Keratinocyte (primary cell): Measurements from ENCODE around the gene PTAR1. TPM values are rescaled to one million over a fixed set of nuclear protein-coding genes. Genes with fewer than 3 reads are reported as not detected.

ENCODE experiments used
- DNase-seq: peaks from one replicate; pipeline ENCODE4 v3.0.0-alpha.2; 2011; ENCODE audit warnings: low read depth, missing footprints, low spot score
- FAIRE-seq: peaks from 2 replicates; lab custom pipeline; 2011; peaks lifted over from hg19 to GRCh38; lab: Jason Lieb, UNC
- H2AFZ ChIP-seq: 2 replicates; pipeline ENCODE4 v1.6.0; 2012; ENCODE audit warnings: low read length, control low read depth, inconsistent platforms; ENCODE audit not compliant: control insufficient read depth
- H3K27ac ChIP-seq: 2 replicates; pipeline ENCODE4 v1.5.1; 2011; ENCODE audit warnings: low read length; ENCODE audit not compliant: control insufficient read depth, insufficient read depth
- H3K27me3 ChIP-seq: 3 replicates; pipeline ENCODE4 v1.6.0; 2011; ENCODE audit warnings: low read length; ENCODE audit not compliant: control insufficient read depth, insufficient read depth; ENCODE audit errors: extremely low read depth
- H3K36me3 ChIP-seq, 2 experiments: 2 replicates in 1 of 2; 3 replicates in 1 of 2; pipeline ENCODE4 v1.5.1; 2011; ENCODE audit warnings: low read length in 2 of 2, mild to moderate bottlenecking in 1 of 2; ENCODE audit not compliant: control insufficient read depth in 2 of 2, insufficient read depth in 2 of 2; ENCODE audit errors: extremely low read depth in 1 of 2
- H3K4me1 ChIP-seq: 3 replicates; pipeline ENCODE4 v1.5.1; 2011; ENCODE audit warnings: low read length; ENCODE audit not compliant: control insufficient read depth, insufficient read depth; ENCODE audit errors: extremely low read depth
- H3K4me2 ChIP-seq: 3 replicates; pipeline ENCODE4 v1.6.0; 2011; ENCODE audit warnings: low read depth, low read length; ENCODE audit not compliant: control insufficient read depth, insufficient read depth; ENCODE audit errors: extremely low read depth
- H3K4me3 ChIP-seq, 3 experiments: fragments of 200-600 bp in 1 of 3; sonication (generic) in 1 of 3; 2 replicates in 2 of 3; 3 replicates in 1 of 3; pipeline ENCODE4 v1.5.1; 2011 to 2016; ENCODE audit warnings: low read length in 3 of 3, mild to moderate bottlenecking in 3 of 3, control low read depth in 2 of 3, inconsistent platforms in 1 of 3, low read depth in 1 of 3, mixed read lengths in 1 of 3, mixed run types in 1 of 3, moderate library complexity in 1 of 3; ENCODE audit not compliant: control insufficient read depth in 2 of 3, insufficient read depth in 2 of 3; ENCODE audit errors: extremely low read depth in 1 of 3
- H3K79me2 ChIP-seq: 2 replicates; pipeline ENCODE4 v1.6.0; 2012; ENCODE audit warnings: low read length; ENCODE audit not compliant: control insufficient read depth, insufficient read depth
- H3K9ac ChIP-seq: 3 replicates; pipeline ENCODE4 v1.6.0; 2011; ENCODE audit warnings: low read length; ENCODE audit not compliant: control insufficient read depth, insufficient read depth; ENCODE audit errors: extremely low read depth
- H3K9me1 ChIP-seq: 3 replicates; pipeline ENCODE4 v1.6.0; 2011; ENCODE audit warnings: low read length; ENCODE audit not compliant: control insufficient read depth, insufficient read depth; ENCODE audit errors: extremely low read depth
- H3K9me3 ChIP-seq: 2 replicates; pipeline ENCODE4 v1.5.1; 2012; ENCODE audit warnings: low read depth, low read length; ENCODE audit not compliant: control insufficient read depth
- H4K20me1 ChIP-seq: 3 replicates; pipeline ENCODE4 v1.6.0; 2011; ENCODE audit warnings: low read length; ENCODE audit not compliant: control insufficient read depth, insufficient read depth; ENCODE audit errors: extremely low read depth
- EZH2 ChIP-seq: IDR thresholded peaks from one replicate; pipeline ENCODE4 v1.6.1; 2012; ENCODE audit warnings: inconsistent platforms, mild to moderate bottlenecking, low read length, moderate library complexity
- dilution Hi-C: fragments of 300-500 bp; cut with MboI; formaldehyde crosslinking; loops from one replicate; pipeline ENCODE4 v1.7.0; 2020; ENCODE audit warnings: low sequenced_read_pairs; ENCODE audit not compliant: extremely low pct_ligation_motif_present
- polyA plus RNA-seq, 5 experiments: library from polyadenylated mRNA; depleted of rRNA in 3 of 5; stranded (reverse) in 3 of 5; stranded (forward) in 1 of 5; unstranded in 1 of 5; fragments of >200 nt; gene quantifications; 1 replicate in 1 of 5; 2 replicates in 3 of 5; 3 replicates in 1 of 5; pipeline versions ENCODE4 v1.2.1 to v1.2.3, GENCODE V29; 2011 to 2012; ENCODE audit warnings: missing spikeins in 2 of 5, low read depth in 1 of 5, low replicate concordance in 1 of 5
- TF ChIP-seq, protein P1 (sequence below), 3 experiments: IDR thresholded peaks in 1 of 3; conservative IDR thresholded peaks in 1 of 3; optimal IDR thresholded peaks in 1 of 3; 2 replicates in 2 of 3; 3 replicates in 1 of 3; pipeline versions ENCODE3 to v1.5.1; 2011; ENCODE audit warnings: low read length in 3 of 3, mild to moderate bottlenecking in 3 of 3, moderate library complexity in 2 of 3, control low read depth in 1 of 3, inconsistent platforms in 1 of 3; ENCODE audit not compliant: insufficient read depth in 2 of 3; ENCODE audit errors: extremely low read depth in 1 of 3

Gene PTAR1
- polyA plus RNA-seq, 1 donor (not counting 4 experiments of a cell fraction or from before 2014, with no cell fraction given), result 15.5 TPM

DNA sequence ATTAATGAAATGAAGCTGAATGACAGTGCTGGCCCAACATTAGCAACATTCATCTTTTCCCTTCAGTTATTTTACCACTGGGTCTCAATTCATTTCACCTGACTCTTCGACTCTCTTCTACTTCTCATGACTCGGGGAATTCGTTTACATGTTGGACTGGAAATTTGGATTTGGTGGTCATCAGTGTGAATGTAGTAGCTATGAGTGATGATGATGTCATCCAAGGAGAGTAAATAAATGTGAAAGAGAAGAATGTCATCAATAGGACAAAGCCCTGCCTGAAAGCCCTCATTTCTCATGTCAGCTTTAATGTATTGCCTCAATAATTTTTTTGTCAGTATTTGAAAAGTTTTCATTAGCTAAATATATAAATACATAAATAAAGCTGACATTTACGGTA, 38.9 kb upstream of the PTAR1 start:
- dilution Hi-C loops, result no loop called here
- Histone ChIP-seq H2AFZ (no peak overlapping the region), H4K20me1 (no peaks in the 10 kb centered on the region), H3K9ac (no peak overlapping the region), H3K4me1 (no peaks in the 10 kb centered on the region), H3K9me3 (no peaks in the 10 kb centered on the region), H3K79me2 (no peaks in the 10 kb centered on the region), H3K4me3 (no peak overlapping the region), H3K9me1 (no peaks in the 10 kb centered on the region), H3K36me3 (no peaks in the 10 kb centered on the region), H3K27ac (no peak overlapping the region), H3K4me2 (no peak overlapping the region), H3K27me3 (no peaks in the 10 kb centered on the region)
- no peak for TF ChIP-seq EZH2
- TF ChIP-seq, protein P1, sequence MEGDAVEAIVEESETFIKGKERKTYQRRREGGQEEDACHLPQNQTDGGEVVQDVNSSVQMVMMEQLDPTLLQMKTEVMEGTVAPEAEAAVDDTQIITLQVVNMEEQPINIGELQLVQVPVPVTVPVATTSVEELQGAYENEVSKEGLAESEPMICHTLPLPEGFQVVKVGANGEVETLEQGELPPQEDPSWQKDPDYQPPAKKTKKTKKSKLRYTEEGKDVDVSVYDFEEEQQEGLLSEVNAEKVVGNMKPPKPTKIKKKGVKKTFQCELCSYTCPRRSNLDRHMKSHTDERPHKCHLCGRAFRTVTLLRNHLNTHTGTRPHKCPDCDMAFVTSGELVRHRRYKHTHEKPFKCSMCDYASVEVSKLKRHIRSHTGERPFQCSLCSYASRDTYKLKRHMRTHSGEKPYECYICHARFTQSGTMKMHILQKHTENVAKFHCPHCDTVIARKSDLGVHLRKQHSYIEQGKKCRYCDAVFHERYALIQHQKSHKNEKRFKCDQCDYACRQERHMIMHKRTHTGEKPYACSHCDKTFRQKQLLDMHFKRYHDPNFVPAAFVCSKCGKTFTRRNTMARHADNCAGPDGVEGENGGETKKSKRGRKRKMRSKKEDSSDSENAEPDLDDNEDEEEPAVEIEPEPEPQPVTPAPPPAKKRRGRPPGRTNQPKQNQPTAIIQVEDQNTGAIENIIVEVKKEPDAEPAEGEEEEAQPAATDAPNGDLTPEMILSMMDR (optimal IDR thresholded peaks at IDR 0.05 in 1 of 3, IDR thresholded peaks at IDR 0.05 in 1 of 3, conservative IDR thresholded peaks at IDR 0.05 in 1 of 3; ENCODE audit: extremely low read depth in 1 of 3, insufficient read depth in 2 of 3, low read length in 3 of 3), result no peak
- FAIRE-seq, result no peak
- DNase-seq, result no peak

DNA sequence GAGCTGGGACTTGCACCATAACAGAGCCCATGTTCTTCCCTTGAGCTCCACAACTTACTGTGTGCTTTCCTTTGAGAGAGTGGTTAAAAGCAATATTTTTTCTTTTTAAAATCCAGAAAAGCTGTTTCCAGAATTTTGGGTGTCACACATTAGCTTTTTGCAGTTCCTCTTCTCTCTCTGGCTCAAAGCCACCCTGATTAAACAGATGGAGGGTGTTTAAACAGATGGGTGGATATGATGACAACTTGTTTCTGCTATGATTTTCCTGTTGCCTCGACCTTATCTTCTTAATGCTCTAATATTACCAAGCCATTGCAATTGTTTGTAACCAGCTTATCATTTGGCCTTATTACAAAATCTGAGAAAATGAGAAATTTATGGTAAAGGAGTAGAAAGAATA, 37.9 kb upstream of the PTAR1 start:
- Histone ChIP-seq H2AFZ (no peak overlapping the region), H3K9me1 (no peaks in the 10 kb centered on the region), H4K20me1 (no peaks in the 10 kb centered on the region), H3K36me3 (no peaks in the 10 kb centered on the region), H3K9me3 (no peaks in the 10 kb centered on the region), H3K79me2 (no peaks in the 10 kb centered on the region), H3K27me3 (no peaks in the 10 kb centered on the region), H3K27ac (no peak overlapping the region), H3K4me3 (no peak overlapping the region), H3K4me1 (no peaks in the 10 kb centered on the region), H3K9ac (no peak overlapping the region), H3K4me2 (no peak overlapping the region)
- TF ChIP-seq EZH2, result no peak
- TF ChIP-seq, protein P1 (optimal IDR thresholded peaks at IDR 0.05 in 1 of 3, IDR thresholded peaks at IDR 0.05 in 1 of 3, conservative IDR thresholded peaks at IDR 0.05 in 1 of 3; ENCODE audit: extremely low read depth in 1 of 3, insufficient read depth in 2 of 3, low read length in 3 of 3), result no peak
- dilution Hi-C loops, result no loop called here
- no peak for DNase-seq
- FAIRE-seq, result peak; percentile 46
